HG03039 (cell line): ENCODE results near the gene MTG1.

Source experiments
- ATAC-seq: cut with Tn5 transposase; IDR thresholded peaks from one replicate; pipeline ENCODE4 v1.9.1; 2021; ENCODE audit warnings: mild to moderate bottlenecking, moderate library complexity; ENCODE audit not compliant: unreplicated experiment

Gene MTG1

DNA sequence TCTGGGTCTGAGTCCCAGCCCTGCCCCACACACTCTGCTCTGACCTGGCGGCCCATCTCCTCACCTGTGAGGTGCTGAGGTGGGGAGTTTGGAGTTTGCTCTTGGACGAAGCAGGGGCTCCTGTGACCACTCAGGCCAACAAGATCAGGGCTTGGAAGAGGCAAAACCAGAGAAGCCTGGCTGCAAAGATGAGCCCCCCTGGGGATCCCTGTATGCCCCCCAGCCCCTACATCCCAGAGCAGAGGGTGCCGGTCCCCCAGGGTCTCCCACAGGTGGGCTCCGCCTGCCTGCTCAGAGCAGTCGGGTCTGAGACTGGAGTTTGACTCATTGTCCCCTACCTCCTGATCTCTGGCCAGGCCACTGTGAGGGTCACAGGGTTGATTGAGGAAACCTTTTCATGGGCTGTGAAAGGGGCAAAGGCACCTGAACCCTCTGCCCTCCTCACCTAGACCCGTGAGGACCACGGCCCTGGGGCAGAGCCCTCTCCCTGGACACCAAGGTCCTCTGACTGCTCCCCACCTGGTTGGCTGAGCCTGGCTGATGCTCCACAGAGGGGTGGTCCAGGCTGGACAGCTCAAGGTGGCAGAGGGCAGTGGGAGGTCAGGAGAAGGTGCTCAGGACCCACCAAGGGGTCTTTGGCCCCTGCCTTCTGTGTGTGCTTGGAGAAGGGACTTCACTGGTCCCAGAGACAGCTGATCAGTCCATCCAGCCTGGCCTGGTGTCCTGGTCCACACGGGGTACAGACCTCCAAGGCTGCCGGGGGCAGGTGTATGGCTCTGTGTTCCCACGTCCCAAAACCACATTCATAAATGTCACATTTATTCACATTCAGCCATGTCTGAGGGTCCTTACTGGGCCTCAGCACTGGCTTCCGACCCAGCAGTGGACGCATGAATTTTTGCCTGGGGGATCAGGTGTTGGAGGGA is 50.6 kb downstream of the MTG1 start:
- no peak for ATAC-seq

DNA sequence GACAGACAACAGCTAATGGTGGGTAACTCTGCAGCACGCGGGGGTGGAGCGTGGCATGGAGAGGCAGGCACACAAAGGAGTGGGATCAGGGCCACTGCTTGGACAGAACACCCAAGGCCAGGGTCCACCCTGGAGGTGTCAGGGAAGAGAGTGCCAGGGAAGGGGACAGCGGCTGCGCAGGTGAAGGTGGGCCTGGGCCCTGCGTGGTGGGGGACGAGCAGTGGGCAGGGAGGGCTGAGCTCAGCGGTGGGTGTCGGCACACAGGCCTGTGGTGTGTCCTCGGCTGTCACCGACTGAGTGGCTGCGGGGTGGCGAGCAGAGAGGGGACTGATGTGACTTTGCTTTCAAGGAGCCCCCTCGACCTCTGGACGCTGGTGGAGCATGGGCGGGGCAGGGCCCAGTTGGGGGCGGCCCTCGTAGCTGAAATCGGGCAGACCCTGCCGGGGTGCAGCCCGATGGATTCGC is 51.3 kb downstream of the MTG1 start:
- no peak for ATAC-seq

DNA sequence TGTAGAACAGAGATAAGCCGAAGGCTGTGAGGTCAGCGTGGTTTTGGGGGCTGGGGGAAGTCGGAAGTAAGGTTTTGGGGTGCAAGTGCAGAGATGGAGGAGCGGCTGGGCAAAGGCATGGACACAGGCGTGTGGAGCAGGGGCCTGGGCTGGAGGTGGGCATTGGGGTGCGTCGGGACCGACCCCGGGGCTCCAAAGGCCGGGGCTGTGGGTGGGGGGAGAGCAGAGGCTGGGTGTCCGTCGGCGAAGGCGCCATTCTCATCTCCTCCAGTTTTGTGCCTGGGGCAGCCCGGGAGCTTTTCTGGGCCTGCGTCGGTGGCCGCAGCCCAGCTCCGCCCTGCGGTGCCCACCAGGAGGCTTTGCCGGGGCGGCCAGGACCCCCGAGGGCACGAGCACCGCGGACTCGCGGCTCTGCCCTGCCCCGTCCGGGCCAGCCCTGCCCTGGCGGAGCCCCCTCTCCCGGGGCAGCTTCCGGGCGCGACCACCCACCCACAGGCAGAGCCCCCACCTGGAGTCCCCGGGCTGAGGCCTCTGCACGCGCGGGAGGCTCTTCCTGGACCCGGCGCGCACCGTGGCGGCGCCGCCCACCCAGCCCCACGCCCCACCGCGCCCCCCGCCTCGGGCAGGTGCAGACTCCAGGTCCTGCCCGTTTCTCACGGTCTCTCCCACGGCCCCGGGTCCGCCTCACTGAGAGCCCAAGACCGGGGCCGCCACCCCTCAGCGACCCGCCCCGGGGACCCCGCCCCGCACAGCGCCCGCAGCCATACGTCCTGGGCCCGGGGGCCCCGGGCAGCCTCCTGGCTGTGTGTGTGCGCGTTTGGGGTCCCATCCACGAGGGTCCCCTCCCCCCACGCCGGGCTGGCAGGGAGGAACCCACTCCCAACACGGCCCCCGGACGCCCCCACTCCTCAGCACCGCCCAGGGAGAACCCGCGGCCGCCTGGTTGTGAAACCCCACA is 52.1 kb downstream of the MTG1 start:
- no peak for ATAC-seq

DNA sequence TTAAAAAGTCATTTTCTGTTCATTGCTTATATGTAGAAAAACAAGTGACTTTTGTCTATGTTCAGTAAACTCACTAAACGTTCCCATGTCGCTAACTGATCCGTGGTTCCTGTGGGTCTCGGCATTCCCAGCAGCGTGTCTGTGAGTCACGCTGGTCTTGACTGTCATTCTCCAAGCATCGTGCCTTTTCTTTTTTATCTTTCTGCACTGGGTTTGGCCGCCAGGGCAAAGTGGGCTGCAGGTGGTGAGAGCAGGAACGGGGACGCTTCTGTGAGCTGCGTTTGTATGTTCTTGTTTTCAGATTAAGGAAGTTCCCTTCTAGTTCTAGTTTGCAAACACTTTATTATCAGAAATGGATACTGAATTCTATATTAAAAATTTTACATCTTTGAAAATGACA is 53.0 kb downstream of the MTG1 start:
- no peak for ATAC-seq

DNA sequence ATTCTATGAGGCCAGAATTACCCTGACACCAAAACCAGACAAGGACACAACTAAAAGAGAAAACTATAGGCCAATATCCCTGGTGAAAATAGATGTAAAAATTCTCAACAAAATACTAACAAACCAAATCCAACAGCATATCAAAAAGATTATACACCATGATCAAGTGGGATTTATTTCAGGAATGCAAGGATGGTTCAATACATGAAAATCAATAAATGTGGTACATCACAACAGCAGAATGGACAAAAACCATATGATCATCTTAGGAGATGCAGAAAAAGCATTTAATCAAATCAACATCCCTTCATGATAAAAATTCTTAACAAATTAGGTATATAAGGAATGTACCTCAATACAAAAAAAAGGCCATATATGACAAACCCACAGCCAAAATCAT is 54.2 kb downstream of the MTG1 start:
- no peak for ATAC-seq

DNA sequence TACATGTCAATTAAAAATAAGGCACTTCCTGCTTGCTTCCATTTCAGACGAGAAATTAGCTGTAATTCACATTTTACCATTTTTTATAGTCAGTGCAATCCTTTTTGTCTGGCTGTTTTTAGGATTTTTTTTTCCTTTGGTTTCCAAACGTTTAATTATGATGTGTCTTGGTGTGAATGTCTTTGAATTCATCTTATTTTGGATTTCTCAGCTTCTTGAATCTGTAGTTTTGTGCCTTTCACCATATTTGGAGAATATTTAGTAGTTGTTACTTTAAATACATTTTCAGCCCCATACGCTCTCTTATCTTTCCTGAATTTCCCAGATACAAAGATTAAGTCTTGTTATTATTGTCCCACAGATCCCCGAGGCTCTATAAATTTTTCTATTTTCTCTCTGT is 57.4 kb downstream of the MTG1 start:
- no peak for ATAC-seq

DNA sequence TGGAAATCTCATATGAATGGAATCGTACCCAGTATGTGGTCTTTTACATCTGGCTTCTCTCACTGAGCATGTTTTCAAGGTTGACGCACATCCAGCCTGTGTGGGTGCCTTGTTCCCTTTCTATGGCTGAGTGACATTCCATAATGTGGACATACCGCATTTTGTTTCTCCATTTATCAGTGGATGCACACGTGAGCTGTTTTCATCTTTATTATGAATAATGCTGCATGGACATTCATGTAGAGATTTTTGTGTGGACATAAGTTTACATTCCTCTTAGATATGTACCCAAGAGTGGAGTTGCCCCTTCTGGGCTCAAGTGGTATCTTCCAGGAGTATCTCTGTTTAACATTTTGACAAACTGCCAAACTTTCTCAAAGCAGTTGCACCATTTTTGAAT is 58.5 kb downstream of the MTG1 start:
- no peak for ATAC-seq

DNA sequence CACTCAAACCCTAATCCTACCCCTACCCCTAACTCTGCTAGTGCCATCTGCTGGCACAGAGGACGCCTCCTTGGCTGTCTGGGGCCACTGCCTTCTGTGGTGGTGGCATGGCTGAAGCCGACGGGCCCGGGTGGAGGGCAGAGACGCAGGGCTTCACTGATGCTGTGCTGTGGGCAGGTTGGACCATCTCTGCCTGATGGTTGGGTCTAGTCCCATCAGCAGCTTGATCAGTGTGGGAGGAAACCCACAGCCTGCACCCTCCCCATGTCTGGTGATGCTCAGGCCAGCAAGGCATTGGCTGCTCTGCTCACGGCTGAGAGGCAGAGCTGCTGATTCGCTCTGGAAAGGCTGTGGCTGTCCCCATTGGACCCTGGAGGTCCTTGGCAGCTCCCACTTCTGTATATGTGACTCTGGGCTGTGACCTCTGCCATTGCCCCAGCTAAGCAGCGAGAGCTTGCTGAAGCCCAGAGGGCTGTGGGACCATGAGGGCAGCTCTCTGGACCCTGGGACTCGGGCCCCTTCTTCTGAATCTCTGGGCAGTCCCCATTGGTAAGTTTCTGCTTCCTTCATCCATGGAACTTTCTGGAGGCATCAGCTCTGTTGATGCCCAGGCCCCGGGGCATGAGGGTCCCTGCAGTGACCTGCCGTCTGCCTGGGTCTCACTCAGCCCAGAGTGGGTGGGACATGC is 59.7 kb downstream of the MTG1 start, which contains the start of gene SCART1:
Gene SCART1 (plus strand): TSS at position 430 of the 688 bp plus-strand sequence. CDS start 53 bp downstream, at position 483.
- ATAC-seq, result no peak

DNA sequence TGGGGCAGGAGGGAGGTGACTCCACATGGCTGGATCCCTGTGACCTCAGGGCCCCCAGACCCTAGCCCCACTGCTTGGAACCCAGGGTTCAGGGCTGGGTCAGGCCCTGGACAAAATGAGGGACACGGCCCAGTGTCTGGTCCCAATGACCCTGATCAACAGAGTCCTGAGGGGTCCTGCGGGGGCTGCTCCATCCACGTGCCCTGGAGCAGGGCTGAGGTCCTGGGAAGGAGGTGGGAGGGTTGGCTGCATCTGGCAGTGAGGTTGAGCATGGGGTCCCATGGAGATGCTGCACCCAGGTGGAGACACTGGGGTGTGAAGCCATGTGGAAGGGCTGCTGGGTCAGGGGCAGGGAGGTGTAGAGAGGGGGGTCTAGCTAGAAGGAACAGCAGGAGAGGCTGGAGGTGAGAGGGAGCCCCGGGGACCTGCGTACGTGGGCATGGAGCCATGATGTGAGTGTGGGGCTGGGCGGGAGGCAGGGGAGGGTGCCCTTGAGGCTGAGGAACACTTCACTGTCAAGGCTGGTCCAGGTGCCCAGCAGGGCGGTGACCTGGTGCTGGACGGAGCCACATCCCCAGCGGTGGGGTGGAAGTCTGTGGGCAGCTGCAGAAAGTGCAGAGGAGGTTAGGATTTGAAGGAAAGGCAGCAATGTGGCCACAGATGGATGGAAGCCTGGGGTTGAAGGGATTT is 60.4 kb downstream of the MTG1 start:
- ATAC-seq, result no peak

DNA sequence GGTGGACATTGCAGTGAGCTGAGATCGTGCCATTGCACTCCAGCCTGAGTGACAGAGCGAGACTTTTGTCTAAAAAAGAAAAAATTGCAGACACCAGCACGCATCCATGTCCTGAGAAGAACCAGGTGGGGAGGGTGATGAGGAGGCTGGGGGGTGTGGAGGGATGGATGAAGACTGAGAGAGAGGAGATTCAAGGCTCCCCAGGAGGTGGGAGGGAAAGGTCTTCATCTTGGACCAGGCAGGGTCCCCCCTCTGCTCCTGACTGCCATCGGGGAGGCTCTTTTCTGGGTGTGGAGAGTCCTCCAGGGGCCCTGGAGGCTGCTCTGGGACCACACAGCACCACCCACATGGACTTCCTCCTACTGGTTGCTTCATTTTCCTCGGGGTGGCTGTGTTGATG is 61.2 kb downstream of the MTG1 start:
- ATAC-seq, result no peak

DNA sequence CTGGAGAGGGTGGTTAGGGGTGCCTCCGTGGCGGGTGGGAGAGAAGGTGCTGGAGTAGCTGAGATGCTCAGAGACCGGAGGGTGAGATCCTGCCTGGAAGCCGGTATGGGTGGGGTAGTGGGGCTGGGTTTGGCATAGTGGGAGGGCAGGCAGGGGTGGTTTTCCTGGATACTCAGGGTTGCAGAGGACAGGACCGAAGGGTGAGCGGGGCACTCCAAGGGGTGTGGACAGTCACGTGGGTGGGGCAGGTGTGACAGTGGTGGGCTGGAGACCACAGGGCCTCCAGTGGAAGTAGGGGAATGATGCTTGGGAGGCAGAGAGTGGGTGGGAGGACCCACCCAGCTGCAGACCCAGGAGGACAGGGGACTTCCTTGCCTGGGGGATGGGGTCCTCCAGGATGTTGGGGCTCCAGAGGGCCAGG is 61.7 kb downstream of the MTG1 start:
- ATAC-seq, result no peak

DNA sequence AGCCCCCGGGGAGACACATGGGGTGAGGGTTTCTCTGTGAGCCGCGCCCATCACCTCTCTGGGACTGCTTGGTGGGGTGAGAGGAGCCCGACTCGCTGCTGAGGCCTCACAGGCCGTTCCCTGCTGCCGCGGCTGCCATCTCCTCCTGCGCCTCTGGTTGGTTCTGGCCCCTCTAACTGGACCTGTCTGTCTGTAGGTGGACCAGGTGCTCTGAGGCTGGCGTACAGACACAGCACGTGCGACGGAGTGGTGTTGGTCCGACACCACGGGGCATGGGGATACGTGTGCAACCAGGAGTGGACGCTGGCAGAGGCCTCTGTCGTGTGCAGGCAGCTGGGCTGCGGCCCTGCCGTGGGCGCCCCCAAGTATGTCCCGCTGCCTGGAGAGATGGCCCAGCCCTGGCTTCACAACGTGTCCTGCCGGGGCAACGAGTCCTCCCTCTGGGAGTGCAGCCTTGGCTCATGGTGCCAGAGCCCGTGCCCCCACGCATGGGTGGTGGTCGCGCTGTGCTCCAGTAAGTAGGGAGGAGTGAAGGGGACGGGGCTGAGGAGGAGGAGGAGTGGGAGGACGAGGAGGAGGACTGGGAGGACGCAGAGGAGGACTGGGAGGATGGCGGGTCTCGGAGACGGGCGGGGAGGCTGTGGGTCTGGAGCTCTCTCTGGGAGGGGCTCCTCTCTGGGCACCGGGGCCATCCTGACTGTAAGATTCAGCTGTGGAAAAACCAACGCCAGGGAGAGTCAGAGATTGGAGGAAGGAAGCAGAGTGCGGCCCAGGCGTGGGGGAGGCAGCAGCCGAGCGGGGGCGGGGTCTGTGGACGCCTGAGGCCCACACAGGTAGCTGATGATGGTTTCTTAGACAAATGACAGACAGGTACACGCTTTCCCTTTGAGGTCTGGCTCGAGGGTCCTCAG is 62.3 kb downstream of the MTG1 start:
- ATAC-seq, result no peak

DNA sequence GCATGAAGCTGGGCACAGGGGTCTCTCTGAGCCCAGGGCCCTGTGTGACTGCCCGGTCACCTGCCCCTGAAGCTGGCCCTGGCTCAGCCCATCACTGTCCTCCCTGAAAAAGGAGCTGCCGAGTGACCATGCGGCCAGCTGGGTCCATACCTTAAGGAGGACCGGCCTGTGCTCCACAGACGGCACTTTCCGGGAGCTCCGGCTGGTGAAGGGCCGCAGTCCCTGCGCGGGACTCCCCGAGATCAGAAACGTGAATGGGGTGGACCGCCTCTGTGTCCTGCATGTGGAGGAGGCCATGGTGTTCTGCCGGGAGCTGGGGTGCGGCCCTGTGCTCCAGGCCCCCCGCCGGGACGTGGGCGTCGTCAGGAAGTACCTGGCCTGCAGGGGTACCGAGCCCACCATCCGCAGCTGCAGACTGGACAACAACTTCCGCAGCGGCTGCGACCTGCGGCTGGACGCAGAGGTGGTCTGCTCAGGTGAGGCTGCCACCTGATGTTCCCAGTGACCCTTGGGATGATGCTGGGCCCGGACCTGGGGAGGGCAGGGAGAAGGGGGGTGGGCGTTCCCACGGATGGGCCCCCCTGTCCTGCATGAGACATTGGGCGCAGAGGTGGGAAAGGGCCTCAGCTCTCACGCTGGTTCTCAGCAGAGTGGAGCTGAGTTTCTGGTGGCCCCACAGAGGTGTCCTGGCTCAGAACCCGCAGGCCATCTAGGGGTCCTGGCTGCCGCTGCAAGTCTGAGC is 63.3 kb downstream of the MTG1 start:
- ATAC-seq, result no peak

DNA sequence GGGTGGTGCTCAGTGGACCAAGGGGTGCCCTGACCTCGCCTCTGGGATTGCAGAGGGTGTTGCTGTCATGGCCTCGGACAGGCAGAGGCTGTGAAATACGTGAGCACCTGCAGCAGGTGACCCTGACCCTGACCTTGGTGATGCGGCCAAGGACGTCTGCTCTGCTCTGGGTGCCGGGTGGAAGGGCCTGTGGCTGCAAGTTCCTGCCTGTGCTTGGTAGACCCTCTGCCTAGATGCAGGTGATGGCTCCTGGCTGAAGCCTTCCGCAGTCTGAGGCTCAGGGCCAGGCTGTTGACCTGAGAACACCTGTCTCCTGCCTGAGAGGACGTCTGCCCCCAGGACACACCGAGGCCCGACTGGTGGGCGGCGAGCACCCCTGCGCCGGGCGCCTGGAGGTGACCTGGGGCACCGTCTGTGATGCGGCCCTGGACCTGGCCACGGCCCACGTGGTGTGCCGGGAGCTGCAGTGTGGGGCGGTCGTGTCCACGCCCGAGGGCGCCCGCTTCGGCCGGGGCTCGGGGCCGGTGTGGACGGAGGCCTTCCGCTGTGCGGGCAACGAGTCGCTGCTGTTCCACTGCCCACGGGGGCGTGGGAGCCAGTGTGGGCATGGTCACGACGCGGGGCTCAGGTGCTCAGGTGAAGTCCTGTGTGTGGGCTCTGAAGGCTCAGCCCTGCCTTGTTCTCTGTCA is 64.2 kb downstream of the MTG1 start:
- ATAC-seq, result no peak

DNA sequence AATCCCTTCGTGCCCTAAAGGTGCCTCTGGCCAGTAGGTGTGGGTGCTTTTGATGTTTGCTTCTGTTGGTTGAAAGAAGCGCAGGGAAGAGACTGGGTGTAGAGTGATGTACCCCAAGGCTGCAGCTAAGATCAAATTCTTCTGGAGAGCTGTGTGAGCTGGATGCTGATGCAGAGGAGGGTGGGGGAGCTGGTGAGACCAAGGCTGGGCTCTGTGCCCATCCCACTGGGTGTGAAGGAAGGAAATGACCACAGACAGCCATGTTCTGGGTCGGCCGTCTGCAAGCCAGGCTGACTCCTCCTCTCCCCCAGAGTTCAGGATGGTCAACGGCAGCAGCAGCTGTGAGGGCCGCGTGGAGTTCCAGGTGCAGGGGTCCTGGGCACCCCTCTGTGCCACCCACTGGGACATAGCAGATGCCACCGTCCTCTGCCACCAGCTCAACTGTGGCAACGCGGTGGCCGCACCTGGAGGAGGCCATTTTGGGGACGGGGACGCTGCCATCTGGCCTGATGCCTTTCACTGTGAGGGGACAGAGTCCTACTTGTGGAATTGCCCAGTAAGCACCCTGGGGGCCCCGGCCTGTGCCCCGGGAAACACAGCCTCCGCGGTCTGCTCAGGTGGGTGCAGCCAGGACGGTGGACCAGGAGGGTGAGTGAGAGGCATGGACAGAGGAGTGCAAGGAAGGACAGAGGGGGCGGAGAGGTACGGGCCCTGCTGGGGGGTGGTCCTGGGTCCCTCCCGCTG is 64.9 kb downstream of the MTG1 start:
- no peak for ATAC-seq

DNA sequence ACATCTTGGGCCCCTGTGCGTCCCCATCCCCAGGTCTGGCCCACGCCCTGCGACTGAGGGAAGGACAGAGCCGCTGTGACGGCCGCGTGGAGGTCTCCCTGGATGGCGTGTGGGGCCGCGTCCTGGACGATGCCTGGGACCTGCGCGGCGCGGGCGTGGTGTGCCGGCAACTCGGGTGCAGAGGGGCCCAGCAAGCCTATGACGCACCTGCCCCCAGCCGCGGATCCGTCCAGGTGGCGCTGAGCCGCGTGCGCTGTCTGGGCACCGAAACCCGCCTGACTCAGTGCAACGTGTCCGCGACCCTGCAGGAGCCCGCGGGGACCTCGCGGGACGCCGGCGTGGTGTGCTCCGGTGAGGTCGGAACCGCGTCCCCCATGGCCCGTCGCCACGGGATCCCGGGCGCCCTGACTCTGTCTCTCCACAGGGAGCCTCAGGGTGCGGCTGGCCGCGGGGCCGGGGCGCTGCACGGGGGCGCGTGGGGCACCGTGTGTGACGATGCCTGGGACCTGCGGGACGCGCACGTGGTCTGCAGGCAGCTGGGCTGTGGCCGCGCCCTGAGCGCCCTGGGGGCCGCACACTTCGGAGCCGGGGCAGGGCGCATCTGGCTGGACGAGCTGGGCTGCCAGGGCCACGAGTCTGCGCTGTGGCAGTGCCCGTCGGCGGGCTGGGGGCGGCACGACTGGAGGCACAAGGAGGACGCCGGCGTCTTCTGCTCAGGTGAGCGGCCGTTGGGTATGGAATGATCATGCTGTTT is 65.7 kb downstream of the MTG1 start:
- ATAC-seq, result no peak
